Mesenchymal stem cell (in vitro differentiated cells and primary cell): Measurements from ENCODE around the gene NPY4R.
"Not testable (repeated sequence)": the region's sequence is repeated elsewhere in the genome, so short reads cannot be mapped to it uniquely, and the experiment has no call there.

Experiments
- DNase-seq: peaks from one replicate; pipeline ENCODE4 v3.0.0-alpha.2; 2013
- H2AFZ ChIP-seq: one replicate; pipeline ENCODE4 v1.6.1; 2013; ENCODE audit warnings: low read depth, mild to moderate bottlenecking, control low read depth, inconsistent platforms, low read length, moderate library complexity
- H2AK5ac ChIP-seq: 2 replicates; pipeline ENCODE4 v1.6.1; 2013; ENCODE audit warnings: low read length, moderate library complexity, mild to moderate bottlenecking, inconsistent platforms; ENCODE audit not compliant: severe bottlenecking
- H2BK120ac ChIP-seq: one replicate; pipeline ENCODE4 v1.6.1; 2013; ENCODE audit warnings: low read depth, mild to moderate bottlenecking, inconsistent platforms, low read length, moderate library complexity
- H2BK12ac ChIP-seq, 2 experiments: one replicate each; pipeline ENCODE4 v1.6.1; 2013; ENCODE audit warnings: inconsistent platforms in 2 of 2, low read length in 2 of 2, mild to moderate bottlenecking in 2 of 2, moderate library complexity in 2 of 2, control low read depth in 1 of 2
- H2BK15ac ChIP-seq: one replicate; pipeline ENCODE4 v1.6.1; 2013; ENCODE audit warnings: mild to moderate bottlenecking, low read depth, inconsistent platforms; ENCODE audit not compliant: poor library complexity, severe bottlenecking
- H2BK5ac ChIP-seq: 2 replicates; pipeline ENCODE4 v1.6.1; 2013; ENCODE audit warnings: low read depth, mild to moderate bottlenecking, low read length, control low read depth, inconsistent platforms; ENCODE audit not compliant: poor library complexity, severe bottlenecking
- H3K14ac ChIP-seq, 2 experiments: one replicate each; pipeline ENCODE4 v1.6.1; 2013; ENCODE audit warnings: inconsistent platforms in 2 of 2, low read length in 2 of 2, control low read depth in 1 of 2, mild to moderate bottlenecking in 1 of 2, moderate library complexity in 1 of 2
- H3K18ac ChIP-seq, 2 experiments: one replicate each; pipeline ENCODE4 v1.6.1; 2013; ENCODE audit warnings: inconsistent platforms in 2 of 2, low read length in 2 of 2, control low read depth in 1 of 2, low read depth in 1 of 2, mild to moderate bottlenecking in 1 of 2
- H3K23ac ChIP-seq, 2 experiments: one replicate each; pipeline ENCODE4 v1.6.1; 2013; ENCODE audit warnings: inconsistent platforms in 2 of 2, low read length in 2 of 2, mild to moderate bottlenecking in 2 of 2, moderate library complexity in 2 of 2, control low read depth in 1 of 2
- H3K27ac ChIP-seq: 2 replicates; pipeline ENCODE4 v1.5.1; 2013; ENCODE audit warnings: mild to moderate bottlenecking, moderate library complexity, low read length, control low read depth, inconsistent platforms; ENCODE audit not compliant: poor library complexity, severe bottlenecking
- H3K27me3 ChIP-seq, 2 experiments: 2 replicates each; pipeline versions ENCODE4 v1.6.1 to v1.7.0; 2013; ENCODE audit warnings: low read length in 2 of 2, mild to moderate bottlenecking in 2 of 2, moderate library complexity in 2 of 2, control low read depth in 1 of 2, inconsistent platforms in 1 of 2; ENCODE audit not compliant: control insufficient read depth in 1 of 2, insufficient read depth in 1 of 2
- H3K36me3 ChIP-seq, 2 experiments: 2 replicates each; pipeline versions ENCODE4 v1.6.1 to v1.7.0; 2013; ENCODE audit warnings: low read length in 2 of 2, control low read depth in 1 of 2, inconsistent platforms in 1 of 2, low read depth in 1 of 2, mild to moderate bottlenecking in 1 of 2; ENCODE audit not compliant: insufficient read depth in 2 of 2, control insufficient read depth in 1 of 2
- H3K4ac ChIP-seq, 2 experiments: one replicate each; pipeline ENCODE4 v1.6.1; 2013; ENCODE audit warnings: inconsistent platforms in 2 of 2, low read length in 2 of 2, mild to moderate bottlenecking in 2 of 2, moderate library complexity in 2 of 2, control low read depth in 1 of 2, low read depth in 1 of 2
- H3K4me1 ChIP-seq: 2 replicates; pipeline ENCODE4 v1.6.1; 2013; ENCODE audit warnings: low read depth, low read length, control low read depth; ENCODE audit not compliant: control insufficient read depth, insufficient read depth
- H3K4me2 ChIP-seq: 2 replicates; pipeline ENCODE4 v1.6.1; 2013; ENCODE audit warnings: low read length, mild to moderate bottlenecking, inconsistent platforms; ENCODE audit not compliant: poor library complexity, severe bottlenecking
- H3K4me3 ChIP-seq, 2 experiments: 2 replicates each; pipeline versions ENCODE4 v1.5.1 to v1.7.0; 2013; ENCODE audit warnings: low read length in 2 of 2, mild to moderate bottlenecking in 2 of 2, control low read depth in 1 of 2, low read depth in 1 of 2; ENCODE audit not compliant: insufficient read depth in 1 of 2
- H3K79me1 ChIP-seq: replicated peaks from 2 replicates; pipeline ENCODE4 v1.6.1; 2013; ENCODE audit warnings: mild to moderate bottlenecking, control low read depth, low read length, inconsistent platforms; ENCODE audit not compliant: poor library complexity, severe bottlenecking
- H3K9ac ChIP-seq: 2 replicates; pipeline ENCODE4 v1.7.0; 2013; ENCODE audit warnings: mild to moderate bottlenecking, low read length, moderate library complexity
- H3K9me3 ChIP-seq: 2 replicates; pipeline ENCODE4 v1.7.0; 2013; ENCODE audit warnings: mild to moderate bottlenecking, low read length; ENCODE audit not compliant: control insufficient read depth
- H4K8ac ChIP-seq: one replicate; pipeline ENCODE4 v1.6.1; 2013; ENCODE audit warnings: inconsistent platforms, mild to moderate bottlenecking, low read length, moderate library complexity
- H4K91ac ChIP-seq: one replicate; pipeline ENCODE4 v1.6.1; 2013; ENCODE audit warnings: mild to moderate bottlenecking, low read length, inconsistent platforms
- WGBS: methylation state at CpG from one replicate; pipeline ENCODE4 v1.1.7; 2013; ENCODE audit warnings: mixed read lengths; 5-methylcytosine and 5-hydroxymethylcytosine counted together

The NPY4R gene

DNA sequence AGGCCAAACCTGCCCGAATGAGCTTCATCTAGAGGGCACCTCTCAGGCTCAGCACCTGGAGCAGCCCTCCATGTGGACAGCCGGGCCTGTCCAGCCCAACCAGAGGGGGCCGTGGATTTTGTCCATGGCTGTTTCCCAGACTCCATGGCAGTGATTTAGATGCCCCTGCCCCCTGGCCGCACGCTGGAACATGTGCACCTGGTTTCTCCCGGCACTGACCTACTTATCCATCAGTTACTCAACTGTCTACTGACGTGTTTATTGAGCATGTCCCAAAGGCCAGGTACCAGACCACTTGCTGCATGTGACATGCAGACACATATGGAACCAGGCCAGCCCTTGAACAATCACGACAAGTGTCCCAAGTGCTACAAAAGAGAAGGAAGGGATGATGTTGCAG, 47.6 kb upstream of the NPY4R start:
- not testable (repeated sequence) for H3K23ac ChIP-seq, H3K4me1 ChIP-seq, H3K27ac ChIP-seq, H2BK120ac ChIP-seq, H3K4me2 ChIP-seq, H3K4ac ChIP-seq, H4K8ac ChIP-seq, H2BK5ac ChIP-seq, DNase-seq, H3K36me3 ChIP-seq, H3K4me3 ChIP-seq, H2BK15ac ChIP-seq, H3K18ac ChIP-seq, H4K91ac ChIP-seq, H3K14ac ChIP-seq, H2AFZ ChIP-seq, H3K79me1 ChIP-seq, H3K9ac ChIP-seq, H2AK5ac ChIP-seq, H2BK12ac ChIP-seq, H3K9me3 ChIP-seq
- H3K27me3 ChIP-seq, result peaks cover 0 to 19% of the 10 kb centered on the region in 2 experiments
- WGBS, result no CpG with 5 or more reads among the region's 8 CpGs

DNA sequence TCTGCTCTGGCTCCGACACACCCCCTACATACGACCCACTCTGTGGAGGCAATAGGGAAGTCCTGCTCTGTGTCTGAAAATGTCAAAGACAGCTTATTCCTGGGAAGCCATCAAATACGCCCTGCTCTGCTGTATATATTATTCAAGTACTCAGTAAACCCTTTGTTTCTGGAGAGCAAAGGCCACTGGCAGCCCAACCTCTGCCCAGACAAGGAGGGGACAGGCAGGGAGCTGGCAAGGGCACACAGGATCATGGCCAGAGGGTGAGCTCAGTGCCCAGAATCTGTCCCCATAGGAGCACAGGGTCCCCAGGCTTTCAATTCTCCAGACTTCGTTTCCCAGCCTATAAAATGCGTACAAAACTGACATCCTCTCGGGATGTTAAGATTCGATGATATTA, 47.0 kb upstream of the NPY4R start:
- DNase-seq, H3K14ac ChIP-seq, H2AK5ac ChIP-seq, H2BK120ac ChIP-seq, H3K79me1 ChIP-seq, H3K27ac ChIP-seq, H4K8ac ChIP-seq, H2AFZ ChIP-seq, H3K4ac ChIP-seq, H2BK15ac ChIP-seq, H3K4me1 ChIP-seq, H2BK5ac ChIP-seq, H3K9me3 ChIP-seq, H4K91ac ChIP-seq, H3K9ac ChIP-seq, H3K36me3 ChIP-seq, H2BK12ac ChIP-seq, H3K4me2 ChIP-seq, H3K18ac ChIP-seq, H3K23ac ChIP-seq, H3K4me3 ChIP-seq: not testable (repeated sequence)
- no CpG with 5 or more reads among the region's 7 CpGs for WGBS
- H3K27me3 ChIP-seq, result peaks cover 0 to 19% of the 10 kb centered on the region in 2 experiments

DNA sequence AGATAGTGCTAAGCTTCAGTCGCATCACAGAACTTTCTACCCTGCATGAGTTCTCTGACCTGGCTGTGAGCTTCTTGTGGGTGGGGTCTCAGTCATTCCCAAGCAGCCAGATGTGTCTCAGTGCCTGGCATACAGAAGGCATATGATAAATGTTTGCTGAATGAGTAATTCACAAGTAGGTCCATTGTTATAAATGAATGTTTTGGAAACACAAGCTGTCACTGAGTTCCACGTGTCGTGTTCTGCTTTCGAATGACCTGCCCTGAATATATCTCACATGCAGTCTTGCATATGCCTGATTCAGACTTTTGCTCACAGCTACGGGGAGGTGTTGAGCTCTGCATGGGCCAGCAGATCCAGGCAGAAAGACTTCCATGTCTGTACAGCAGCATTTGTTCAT, 46.2 kb upstream of the NPY4R start:
- H3K79me1 ChIP-seq, H3K23ac ChIP-seq, H3K18ac ChIP-seq, H3K4me3 ChIP-seq, H3K4me1 ChIP-seq, H3K4me2 ChIP-seq, H3K36me3 ChIP-seq, H2AFZ ChIP-seq, H4K8ac ChIP-seq, H4K91ac ChIP-seq, DNase-seq, H3K27ac ChIP-seq, H3K9me3 ChIP-seq, H3K4ac ChIP-seq, H2AK5ac ChIP-seq, H2BK12ac ChIP-seq, H2BK120ac ChIP-seq, H2BK15ac ChIP-seq, H3K9ac ChIP-seq, H2BK5ac ChIP-seq, H3K14ac ChIP-seq: not testable (repeated sequence)
- no CpG with 5 or more reads among the region's 5 CpGs for WGBS
- peaks cover 0 to 19% of the 10 kb centered on the region in 2 experiments for H3K27me3 ChIP-seq

DNA sequence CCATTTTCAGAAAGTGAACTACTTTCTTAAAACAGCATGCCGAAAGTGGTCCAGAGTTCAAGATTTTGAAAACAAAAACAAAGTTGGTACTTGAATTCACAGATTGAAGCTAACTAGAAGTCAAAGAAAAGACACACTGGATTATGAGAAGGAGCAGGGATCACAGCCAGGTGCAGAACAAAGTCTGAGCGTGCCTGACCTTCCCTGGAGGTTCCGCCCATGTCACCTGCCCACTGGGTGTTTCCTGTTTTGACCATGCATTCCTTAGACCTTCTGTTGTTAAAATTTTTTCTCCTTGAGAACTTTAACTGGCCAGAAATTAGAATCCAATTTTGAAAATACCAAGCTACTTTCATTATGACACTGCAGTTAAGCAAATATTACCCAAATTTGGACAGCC, 34.2 kb upstream of the NPY4R start:
- not testable (repeated sequence) for H2BK15ac ChIP-seq, H3K27ac ChIP-seq, H2AFZ ChIP-seq, H3K4ac ChIP-seq, H3K27me3 ChIP-seq, H2BK120ac ChIP-seq, H4K8ac ChIP-seq, H3K4me3 ChIP-seq, H3K4me2 ChIP-seq, DNase-seq, H2AK5ac ChIP-seq, H2BK12ac ChIP-seq, H2BK5ac ChIP-seq, H3K18ac ChIP-seq, H3K9ac ChIP-seq, H3K4me1 ChIP-seq, H4K91ac ChIP-seq, H3K9me3 ChIP-seq, H3K79me1 ChIP-seq, H3K36me3 ChIP-seq, H3K14ac ChIP-seq, H3K23ac ChIP-seq
- WGBS, result no CpG with 5 or more reads among the region's 3 CpGs
